ENCODE data around the gene SLC43A3.
"Not testable (repeated sequence)": the region's sequence is repeated elsewhere in the genome, so short reads cannot be mapped to it uniquely, and the experiment has no call there.

SLC43A3 gene

GRCh38 chr11:57403802-57404147, 23.1 kb downstream of the SLC43A3 start:
- no peak for DNase-seq

- DNase-seq = not testable (repeated sequence)
Observed at GRCh38 chr11:57403003-57403801, 23.7 kb downstream of the SLC43A3 start.

- DNase-seq = no peak
Observed at GRCh38 chr11:57402188-57403002, 24.5 kb downstream of the SLC43A3 start.

- DNase-seq = no peak
Observed at GRCh38 chr11:57399972-57400578, 26.8 kb downstream of the SLC43A3 start.

- DNase-seq = no peak
Observed at GRCh38 chr11:57399221-57399620, 27.7 kb downstream of the SLC43A3 start.

- peak; percentile 19 to 29 for DNase-seq
Observed at GRCh38 chr11:57397394-57397990, 29.4 kb downstream of the SLC43A3 start.

GRCh38 chr11:57396744-57397143, 30.2 kb downstream of the SLC43A3 start:
- no peak for DNase-seq

- no peak for DNase-seq
Observed at GRCh38 chr11:57395905-57396623, 30.9 kb downstream of the SLC43A3 start.

GRCh38 chr11:57394203-57394965, 32.5 kb downstream of the SLC43A3 start:
- DNase-seq = no peak

- DNase-seq = no peak
Observed at GRCh38 chr11:57392763-57393105, 34.2 kb downstream of the SLC43A3 start.

- no peak for DNase-seq
Observed at GRCh38 chr11:57392066-57392762, 34.7 kb downstream of the SLC43A3 start.

- no peak for DNase-seq
Observed at GRCh38 chr11:57391539-57391938, 35.4 kb downstream of the SLC43A3 start.

GRCh38 chr11:57391111-57391510, 35.8 kb downstream of the SLC43A3 start:
- DNase-seq = no peak

GRCh38 chr11:57390535-57390934, 36.4 kb downstream of the SLC43A3 start, which contains the start of gene PRG2:
Gene PRG2, minus strand, starts transcription at chr11:57390650. Its CDS starts 706 bp downstream, at chr11:57389944.
- no peak for DNase-seq

GRCh38 chr11:57387289-57388030, 39.5 kb downstream of the SLC43A3 start:
- DNase-seq = no peak

- DNase-seq = no peak
Observed at GRCh38 chr11:57386178-57386940, 40.6 kb downstream of the SLC43A3 start.

- DNase-seq = no peak
Observed at GRCh38 chr11:57380975-57381374, 45.9 kb downstream of the SLC43A3 start, which contains the start of gene PRG3. Gene PRG3, minus strand, starts transcription at chr11:57381150. Its CDS starts 442 bp downstream, at chr11:57380708.

- peak in 1 of 2 experiments; percentile 11 for DNase-seq
Observed at GRCh38 chr11:57379732-57380131, 47.2 kb downstream of the SLC43A3 start.

GRCh38 chr11:57378186-57378585, 48.7 kb downstream of the SLC43A3 start:
- DNase-seq = no peak

Data from Kasumi-1 (cell line).